A549 (cell line): ENCODE data around the gene ARF5.
A peak's percentile ranks its signal among the peaks of the same experiment; 100 is the strongest.

Experiments used
- CHD2 ChIP-seq: fragments of 150-350 bp; IDR thresholded peaks from 2 replicates; pipeline ENCODE4 v1.6.1; 2014; ENCODE audit warnings: low read length; ENCODE audit not compliant: partially characterized antibody
- EP300 ChIP-seq, 2 experiments: fragments of >200 bp; sonication (Bioruptor Twin); formaldehyde crosslinking; IDR thresholded peaks; 2 replicates in 1 of 2; 3 replicates in 1 of 2; pipeline ENCODE4 v1.6.1; 2016 to 2017
- NR3C1 ChIP-seq: fragments of >200 bp; sonication (Bioruptor Twin); formaldehyde crosslinking; IDR thresholded peaks from 3 replicates; pipeline ENCODE4 v1.6.1; 2017
- POLR2A ChIP-seq: IDR thresholded peaks from 2 replicates; pipeline ENCODE4 v1.6.1; 2012; ENCODE audit warnings: mild to moderate bottlenecking, low read length
- RARB ChIP-seq: fragments of 250-450 bp; sonication (Bioruptor Pico); IDR thresholded peaks from 2 replicates; pipeline ENCODE4 v1.8.0; 2021; ENCODE audit warnings: mild to moderate bottlenecking, moderate library complexity
- SMC3 ChIP-seq: fragments of >200 bp; sonication (Bioruptor Twin); formaldehyde crosslinking; IDR thresholded peaks from 3 replicates; pipeline ENCODE4 v1.6.1; 2018; ENCODE audit warnings: inconsistent platforms
- TF ChIP-seq, protein P1 (sequence below): fragments of >200 bp; sonication (Bioruptor Twin); formaldehyde crosslinking; IDR thresholded peaks from 3 replicates; pipeline ENCODE4 v1.5.1; 2016

DNA sequence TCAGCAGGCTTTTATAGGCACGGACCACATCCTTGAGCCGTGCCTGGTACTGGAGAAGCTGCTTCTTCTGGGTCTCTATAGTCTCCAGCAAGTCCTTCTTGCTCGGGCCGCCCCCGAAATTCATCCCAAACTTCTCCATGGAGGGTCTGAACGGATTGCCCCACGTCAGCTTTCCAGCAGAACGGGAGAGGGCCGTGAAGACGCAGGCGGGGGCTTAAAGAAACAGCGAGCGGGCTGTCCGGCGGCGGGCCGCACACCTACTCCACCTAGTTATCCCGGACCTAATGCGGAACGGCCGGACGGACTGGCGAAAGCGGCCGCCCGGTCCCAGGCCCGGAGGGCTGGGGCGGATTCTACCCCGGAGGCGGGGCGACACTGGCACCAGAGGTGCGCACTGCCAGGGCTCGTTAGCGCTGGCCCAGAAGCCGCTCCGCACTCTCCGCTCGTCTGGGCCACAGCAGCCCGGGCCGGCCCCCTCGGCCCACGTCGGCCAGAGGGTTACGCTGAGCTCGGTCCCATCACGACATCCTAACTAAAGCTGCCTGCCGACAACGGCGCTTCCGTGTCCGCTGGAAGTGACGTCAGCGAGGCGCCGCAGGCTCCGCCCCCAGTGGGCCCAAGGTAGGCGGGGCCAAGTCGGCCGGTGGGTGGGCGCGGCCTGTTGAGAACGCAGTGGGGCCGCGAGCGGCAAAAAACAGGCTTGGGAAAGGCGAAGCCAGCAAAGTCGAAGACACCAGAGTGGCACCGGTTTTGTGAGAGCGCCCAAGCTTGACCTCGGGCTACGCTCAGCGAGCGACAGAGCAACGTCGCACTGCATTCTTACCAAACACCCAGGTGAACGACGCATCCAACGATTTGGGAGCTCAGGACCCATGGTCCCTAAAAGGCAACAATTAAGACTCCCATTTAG lies 2.9 kb upstream of the ARF5 start, which contains the start of gene GCC1:
- TF ChIP-seq EP300 (IDR thresholded peaks at IDR 0.05) (no peak), POLR2A (peak; percentile 91), CHD2 (no peak), SMC3 (no peak), RARB (CRISPR knock-in tag) (no peak), NR3C1 (no peak)
- TF ChIP-seq, protein P1, sequence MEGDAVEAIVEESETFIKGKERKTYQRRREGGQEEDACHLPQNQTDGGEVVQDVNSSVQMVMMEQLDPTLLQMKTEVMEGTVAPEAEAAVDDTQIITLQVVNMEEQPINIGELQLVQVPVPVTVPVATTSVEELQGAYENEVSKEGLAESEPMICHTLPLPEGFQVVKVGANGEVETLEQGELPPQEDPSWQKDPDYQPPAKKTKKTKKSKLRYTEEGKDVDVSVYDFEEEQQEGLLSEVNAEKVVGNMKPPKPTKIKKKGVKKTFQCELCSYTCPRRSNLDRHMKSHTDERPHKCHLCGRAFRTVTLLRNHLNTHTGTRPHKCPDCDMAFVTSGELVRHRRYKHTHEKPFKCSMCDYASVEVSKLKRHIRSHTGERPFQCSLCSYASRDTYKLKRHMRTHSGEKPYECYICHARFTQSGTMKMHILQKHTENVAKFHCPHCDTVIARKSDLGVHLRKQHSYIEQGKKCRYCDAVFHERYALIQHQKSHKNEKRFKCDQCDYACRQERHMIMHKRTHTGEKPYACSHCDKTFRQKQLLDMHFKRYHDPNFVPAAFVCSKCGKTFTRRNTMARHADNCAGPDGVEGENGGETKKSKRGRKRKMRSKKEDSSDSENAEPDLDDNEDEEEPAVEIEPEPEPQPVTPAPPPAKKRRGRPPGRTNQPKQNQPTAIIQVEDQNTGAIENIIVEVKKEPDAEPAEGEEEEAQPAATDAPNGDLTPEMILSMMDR = no peak
